ENCODE measurements around the gene FOXC2. TPM values are rescaled to one million over a fixed set of nuclear protein-coding genes. Genes with fewer than 3 reads are reported as not detected.

Gene FOXC2
- total RNA-seq, 1 donor = 2.2 TPM

DNA sequence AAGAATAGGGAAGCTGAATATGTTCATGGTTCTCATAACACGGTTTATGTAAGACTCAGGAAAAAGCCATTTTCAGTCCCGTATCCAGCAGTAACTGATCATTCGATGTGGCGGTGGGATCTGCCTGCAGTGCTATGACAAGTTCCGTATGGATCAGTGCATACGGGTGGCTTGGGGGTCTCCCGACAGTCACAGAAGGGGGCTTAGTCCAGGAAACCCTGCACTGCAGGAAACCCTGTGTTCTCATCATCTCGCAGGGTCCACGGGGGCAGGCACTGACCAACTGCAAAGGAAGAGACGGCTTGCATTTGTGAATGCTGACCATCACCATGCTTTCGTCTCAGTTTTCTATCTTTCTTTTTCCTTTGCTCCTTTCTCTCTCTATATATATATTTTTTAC lies 19.3 kb upstream of the FOXC2 start:
- no peaks in the 10 kb centered on the region for H3K9me3 ChIP-seq (ENCODE audit: low read depth, low read length)
- H3K4me3 ChIP-seq (ENCODE audit: insufficient read depth, low read length) = no peak overlapping the region
- H3K79me2 ChIP-seq (ENCODE audit: insufficient read depth, low read length) = peaks cover 4% of the 10 kb centered on the region
- DNase-seq (ENCODE audit: insufficient read length, low spot score, missing footprints) = peak; percentile 3
- H3K4me2 ChIP-seq (ENCODE audit: insufficient read depth, low read length) = no peak overlapping the region
- H3K4me1 ChIP-seq (ENCODE audit: insufficient read depth, low read length) = no peaks in the 10 kb centered on the region
- H3K27ac ChIP-seq (ENCODE audit: low read depth, low read length) = no peak overlapping the region
- TF ChIP-seq, protein P1, sequence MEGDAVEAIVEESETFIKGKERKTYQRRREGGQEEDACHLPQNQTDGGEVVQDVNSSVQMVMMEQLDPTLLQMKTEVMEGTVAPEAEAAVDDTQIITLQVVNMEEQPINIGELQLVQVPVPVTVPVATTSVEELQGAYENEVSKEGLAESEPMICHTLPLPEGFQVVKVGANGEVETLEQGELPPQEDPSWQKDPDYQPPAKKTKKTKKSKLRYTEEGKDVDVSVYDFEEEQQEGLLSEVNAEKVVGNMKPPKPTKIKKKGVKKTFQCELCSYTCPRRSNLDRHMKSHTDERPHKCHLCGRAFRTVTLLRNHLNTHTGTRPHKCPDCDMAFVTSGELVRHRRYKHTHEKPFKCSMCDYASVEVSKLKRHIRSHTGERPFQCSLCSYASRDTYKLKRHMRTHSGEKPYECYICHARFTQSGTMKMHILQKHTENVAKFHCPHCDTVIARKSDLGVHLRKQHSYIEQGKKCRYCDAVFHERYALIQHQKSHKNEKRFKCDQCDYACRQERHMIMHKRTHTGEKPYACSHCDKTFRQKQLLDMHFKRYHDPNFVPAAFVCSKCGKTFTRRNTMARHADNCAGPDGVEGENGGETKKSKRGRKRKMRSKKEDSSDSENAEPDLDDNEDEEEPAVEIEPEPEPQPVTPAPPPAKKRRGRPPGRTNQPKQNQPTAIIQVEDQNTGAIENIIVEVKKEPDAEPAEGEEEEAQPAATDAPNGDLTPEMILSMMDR (IDR thresholded peaks at IDR 0.05; ENCODE audit: extremely low read depth, low read depth, low read length) = no peak
- peaks cover 5% of the 10 kb centered on the region for H4K20me1 ChIP-seq (ENCODE audit: insufficient read depth, low read length)
- H3K27me3 ChIP-seq (ENCODE audit: insufficient read depth, low read length) = no peaks in the 10 kb centered on the region
- no peak overlapping the region for H2AFZ ChIP-seq (ENCODE audit: low read length)
- peaks cover 62% of the 10 kb centered on the region for H3K36me3 ChIP-seq (ENCODE audit: insufficient read depth, low read length)

DNA sequence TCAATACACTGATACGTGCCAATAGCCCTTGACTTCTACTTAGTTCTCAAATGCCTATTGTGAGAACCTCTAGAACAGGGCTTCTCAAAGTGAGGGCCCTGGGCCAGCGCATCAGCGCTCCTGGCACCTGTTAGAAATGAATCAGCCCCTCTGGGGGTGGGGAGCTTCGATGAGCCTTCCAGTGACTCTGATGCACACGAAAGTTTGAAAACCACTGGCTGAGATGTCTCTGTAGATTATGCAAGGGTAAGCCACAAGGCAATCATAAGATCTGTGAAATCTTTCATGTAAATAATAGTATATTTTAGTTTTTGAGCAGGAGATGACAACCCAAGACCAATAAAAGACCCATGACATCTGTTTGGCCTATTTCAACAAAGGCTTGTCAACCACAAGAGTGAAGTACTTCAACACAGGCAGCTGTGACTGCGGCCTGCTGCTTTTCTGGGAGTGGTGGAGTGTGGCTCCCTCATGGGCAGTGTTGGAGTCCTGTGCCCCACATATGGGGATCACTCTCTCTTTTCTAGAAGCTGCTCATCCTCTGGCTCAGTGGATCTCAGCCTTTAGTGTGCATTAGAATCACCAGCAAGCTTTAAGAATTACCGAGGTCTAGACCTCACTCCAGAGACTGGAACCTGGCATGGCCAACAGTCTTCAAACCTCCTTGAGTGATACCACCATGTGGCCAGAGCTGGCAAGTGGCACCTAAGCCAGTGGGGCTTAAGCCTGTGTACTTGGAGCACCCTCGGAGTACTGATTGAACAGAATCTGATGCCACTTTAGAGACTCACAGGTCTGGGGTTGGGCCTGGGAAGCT lies 17.3 kb upstream of the FOXC2 start:
- Histone ChIP-seq H3K36me3 (ENCODE audit: insufficient read depth, low read length) (peaks cover 54% of the 10 kb centered on the region), H3K79me2 (ENCODE audit: insufficient read depth, low read length) (peaks cover 19% of the 10 kb centered on the region), H3K4me1 (ENCODE audit: insufficient read depth, low read length) (peaks cover 3% of the 10 kb centered on the region), H4K20me1 (ENCODE audit: insufficient read depth, low read length) (peaks cover 2% of the 10 kb centered on the region), H3K27ac (ENCODE audit: low read depth, low read length) (no peak overlapping the region), H3K9me3 (ENCODE audit: low read depth, low read length) (no peaks in the 10 kb centered on the region), H3K4me3 (ENCODE audit: insufficient read depth, low read length) (no peak overlapping the region), H3K4me2 (ENCODE audit: insufficient read depth, low read length) (no peak overlapping the region), H3K27me3 (ENCODE audit: insufficient read depth, low read length) (no peaks in the 10 kb centered on the region), H2AFZ (ENCODE audit: low read length) (no peak overlapping the region)
- TF ChIP-seq, protein P1 (IDR thresholded peaks at IDR 0.05; ENCODE audit: extremely low read depth, low read depth, low read length) = no peak
- peak; percentile 55 for DNase-seq (ENCODE audit: insufficient read length, low spot score, missing footprints)

DNA sequence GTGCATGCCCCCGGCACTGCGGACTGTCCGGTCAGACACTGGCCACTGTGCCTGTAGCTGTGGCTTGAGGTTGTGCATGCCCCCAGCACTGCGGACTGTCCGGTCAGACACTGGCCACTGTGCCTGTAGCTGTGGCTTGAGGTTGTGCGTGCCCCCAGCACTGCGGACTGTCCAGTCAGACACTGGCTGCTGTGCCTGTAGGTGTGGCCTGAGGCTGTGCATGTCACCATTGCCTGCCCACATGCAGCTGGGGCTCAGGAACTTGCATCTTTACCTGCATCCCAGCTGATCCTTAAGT lies 16.8 kb upstream of the FOXC2 start:
- Histone ChIP-seq H3K36me3 (ENCODE audit: insufficient read depth, low read length) (peaks cover 54% of the 10 kb centered on the region), H3K4me3 (ENCODE audit: insufficient read depth, low read length) (no peak overlapping the region), H3K27me3 (ENCODE audit: insufficient read depth, low read length) (no peaks in the 10 kb centered on the region), H3K4me2 (ENCODE audit: insufficient read depth, low read length) (no peak overlapping the region), H3K9me3 (ENCODE audit: low read depth, low read length) (no peaks in the 10 kb centered on the region), H4K20me1 (ENCODE audit: insufficient read depth, low read length) (no peaks in the 10 kb centered on the region), H2AFZ (ENCODE audit: low read length) (no peak overlapping the region), H3K79me2 (ENCODE audit: insufficient read depth, low read length) (peaks cover 25% of the 10 kb centered on the region), H3K4me1 (ENCODE audit: insufficient read depth, low read length) (peaks cover 8% of the 10 kb centered on the region), H3K27ac (ENCODE audit: low read depth, low read length) (no peak overlapping the region)
- TF ChIP-seq, protein P1 (IDR thresholded peaks at IDR 0.05; ENCODE audit: extremely low read depth, low read depth, low read length) = no peak
- DNase-seq (ENCODE audit: insufficient read length, low spot score, missing footprints) = no peak

DNA sequence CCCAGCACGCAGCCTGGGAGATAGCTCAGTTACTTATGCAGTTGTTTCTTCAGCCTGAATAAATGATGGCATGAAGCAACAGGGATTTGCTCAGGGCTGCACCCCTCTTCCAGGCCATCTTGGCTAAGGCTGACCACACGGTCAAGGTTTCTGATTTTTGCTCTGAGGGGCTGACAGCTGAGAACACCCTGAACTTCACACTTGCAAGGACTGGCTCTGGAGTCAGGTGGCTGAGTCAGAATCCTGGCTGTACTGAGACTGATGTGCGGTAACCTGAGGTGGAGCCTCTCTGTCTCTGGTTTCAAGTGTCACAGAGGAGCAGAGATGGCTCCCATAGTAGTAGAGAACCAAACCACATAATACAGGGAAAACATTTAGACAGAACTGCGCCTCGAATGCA lies 16.3 kb upstream of the FOXC2 start:
- no peaks in the 10 kb centered on the region for H4K20me1 ChIP-seq (ENCODE audit: insufficient read depth, low read length)
- H3K4me3 ChIP-seq (ENCODE audit: insufficient read depth, low read length) = no peak overlapping the region
- no peak overlapping the region for H3K27ac ChIP-seq (ENCODE audit: low read depth, low read length)
- no peaks in the 10 kb centered on the region for H3K27me3 ChIP-seq (ENCODE audit: insufficient read depth, low read length)
- TF ChIP-seq, protein P1 (IDR thresholded peaks at IDR 0.05; ENCODE audit: extremely low read depth, low read depth, low read length) = no peak
- no peak for DNase-seq (ENCODE audit: insufficient read length, low spot score, missing footprints)
- H3K4me1 ChIP-seq (ENCODE audit: insufficient read depth, low read length) = peaks cover 8% of the 10 kb centered on the region
- no peak overlapping the region for H2AFZ ChIP-seq (ENCODE audit: low read length)
- H3K4me2 ChIP-seq (ENCODE audit: insufficient read depth, low read length) = no peak overlapping the region
- H3K36me3 ChIP-seq (ENCODE audit: insufficient read depth, low read length) = peaks cover 54% of the 10 kb centered on the region
- H3K79me2 ChIP-seq (ENCODE audit: insufficient read depth, low read length) = peaks cover 27% of the 10 kb centered on the region
- H3K9me3 ChIP-seq (ENCODE audit: low read depth, low read length) = no peaks in the 10 kb centered on the region

Data from osteoblast (primary cell).